Ectodermal cell (in vitro differentiated cells): Measurements from ENCODE around the gene ANKRD18B.
A peak's percentile ranks its signal among the peaks of the same experiment; 100 is the strongest.
"Not testable (repeated sequence)": the region's sequence is repeated elsewhere in the genome, so short reads cannot be mapped to it uniquely, and the experiment has no call there.

Source experiments
- H3K27ac ChIP-seq: 2 replicates; pipeline ENCODE4 v1.7.0; 2013; ENCODE audit warnings: mild to moderate bottlenecking, low read depth, low read length; ENCODE audit not compliant: insufficient read depth, poor library complexity, severe bottlenecking
- H3K27me3 ChIP-seq: 2 replicates; pipeline ENCODE4 v1.7.0; 2013; ENCODE audit warnings: mild to moderate bottlenecking, low read length; ENCODE audit not compliant: insufficient read depth, control insufficient read depth, poor library complexity, severe bottlenecking
- H3K36me3 ChIP-seq: one replicate; pipeline ENCODE4 v1.7.0; 2013; ENCODE audit warnings: low read length; ENCODE audit not compliant: control insufficient read depth, insufficient read depth
- H3K4me1 ChIP-seq: one replicate; pipeline ENCODE4 v1.7.0; 2013; ENCODE audit warnings: low read length; ENCODE audit not compliant: control insufficient read depth, insufficient read depth
- H3K4me3 ChIP-seq: 2 replicates; pipeline ENCODE4 v1.7.0; 2013; ENCODE audit warnings: low read depth, low read length, control low read depth; ENCODE audit not compliant: insufficient read depth
- H3K9me3 ChIP-seq: 2 replicates; pipeline ENCODE4 v1.7.0; 2013; ENCODE audit warnings: mild to moderate bottlenecking, low read length, moderate library complexity; ENCODE audit not compliant: control insufficient read depth
- WGBS, 2 experiments: methylation state at CpG; one replicate each; pipeline ENCODE4 v1.1.7; 2013; ENCODE audit warnings: missing lambda C conversion rate in 2 of 2; 5-methylcytosine and 5-hydroxymethylcytosine counted together

The ANKRD18B gene

DNA sequence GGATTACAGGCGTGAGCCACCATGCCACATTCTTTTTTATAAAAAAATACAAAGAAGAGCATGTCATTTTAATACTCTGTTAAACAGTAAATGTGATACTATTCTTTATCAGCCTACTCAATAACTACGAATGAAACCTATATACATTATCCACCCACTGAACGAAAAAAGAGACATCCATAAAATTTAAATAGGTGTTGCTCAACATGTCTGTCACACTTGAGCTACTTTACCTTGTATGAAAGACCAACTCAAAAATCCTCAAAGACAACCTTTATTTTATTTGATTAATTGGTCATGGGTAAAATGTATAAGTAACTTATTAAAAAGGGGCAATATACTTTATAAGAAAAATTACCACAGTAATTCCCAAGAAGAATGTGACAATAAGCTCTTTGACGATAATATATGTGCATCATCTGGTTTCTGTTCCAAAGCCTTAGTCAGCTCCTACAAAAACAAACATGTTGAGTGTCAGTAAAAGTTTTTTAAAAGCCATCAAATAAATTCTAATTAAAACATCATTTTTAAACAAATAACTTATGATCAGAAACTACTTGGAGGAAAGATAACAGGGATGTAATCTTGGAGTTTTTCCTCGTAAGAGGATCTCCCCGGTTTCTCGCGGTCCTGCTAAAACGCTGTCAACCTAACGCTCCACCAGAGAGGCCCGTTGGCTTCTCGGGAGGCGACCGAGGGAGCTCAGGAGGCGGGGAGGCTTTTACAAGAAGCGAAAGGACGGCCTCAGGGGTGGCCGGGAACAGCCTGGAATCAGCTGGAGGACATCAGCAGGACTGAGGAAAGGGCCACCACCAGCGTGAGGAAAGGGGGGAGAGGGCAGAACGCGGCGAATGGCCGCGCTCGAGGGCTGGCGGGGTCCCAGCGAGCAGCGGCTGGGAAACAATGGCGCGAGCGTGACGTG, 13.5 kb upstream of the ANKRD18B start:
- peak overlapping the region; percentile 73 for H3K27ac ChIP-seq
- H3K4me1 ChIP-seq = no peaks in the 10 kb centered on the region
- 8 to 12% methylated on average over 30 to 32 of the region's 32 CpGs for WGBS, 2 experiments
- no peaks in the 10 kb centered on the region for H3K27me3 ChIP-seq
- H3K4me3 ChIP-seq = peak overlapping the region; percentile 50
- no peaks in the 10 kb centered on the region for H3K36me3 ChIP-seq
- no peaks in the 10 kb centered on the region for H3K9me3 ChIP-seq

DNA sequence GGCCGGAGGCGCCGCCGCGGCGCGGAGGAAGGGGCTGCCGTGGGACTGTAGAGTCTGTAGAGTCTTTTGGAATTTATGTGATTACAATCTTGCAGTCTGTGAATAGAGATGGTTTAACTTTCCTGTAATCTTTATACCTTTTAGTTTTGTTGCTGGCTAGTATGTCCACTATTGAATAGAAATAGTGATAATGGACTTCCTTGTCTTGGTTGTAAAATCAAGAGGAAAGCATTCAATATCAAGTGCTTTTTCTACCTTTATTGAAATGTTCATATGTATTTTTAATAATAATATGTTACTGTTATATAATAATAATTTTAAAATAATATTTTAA, 12.9 kb upstream of the ANKRD18B start:
- 1 to 3% methylated on average over 8 of the region's 8 CpGs for WGBS, 2 experiments

DNA sequence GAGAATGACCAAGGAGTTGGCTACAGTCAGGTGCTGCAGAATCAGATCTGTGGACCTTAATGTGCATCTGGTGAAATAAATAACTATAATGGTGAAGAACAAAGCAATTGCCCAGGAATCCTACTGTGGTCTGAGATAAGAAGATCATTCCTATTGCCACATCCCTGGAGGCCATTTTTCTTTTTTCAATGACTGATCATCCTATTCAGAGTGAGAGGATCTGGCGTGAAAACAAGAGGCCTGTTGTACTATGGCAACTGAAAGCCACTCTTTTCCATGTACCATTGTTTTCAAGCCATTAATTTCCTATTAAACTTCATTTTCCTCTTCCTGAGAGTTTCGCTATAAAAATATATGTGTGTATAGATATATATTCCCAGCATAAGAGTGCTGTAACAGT, 11.5 kb upstream of the ANKRD18B start:
- H3K4me3 ChIP-seq, H3K36me3 ChIP-seq, H3K27ac ChIP-seq, H3K9me3 ChIP-seq, H3K4me1 ChIP-seq, H3K27me3 ChIP-seq: not testable (repeated sequence)
- 95 to 100% methylated on average over 1 of the region's 2 CpGs for WGBS, 2 experiments

More for the DNA sequence above, 12.9 kb upstream of the ANKRD18B start:
- peak overlapping the region; percentile 73 for H3K27ac ChIP-seq
- H3K9me3 ChIP-seq, H3K4me1 ChIP-seq, H3K36me3 ChIP-seq, H3K27me3 ChIP-seq: not testable (repeated sequence)
- H3K4me3 ChIP-seq = peak overlapping the region; percentile 50

DNA sequence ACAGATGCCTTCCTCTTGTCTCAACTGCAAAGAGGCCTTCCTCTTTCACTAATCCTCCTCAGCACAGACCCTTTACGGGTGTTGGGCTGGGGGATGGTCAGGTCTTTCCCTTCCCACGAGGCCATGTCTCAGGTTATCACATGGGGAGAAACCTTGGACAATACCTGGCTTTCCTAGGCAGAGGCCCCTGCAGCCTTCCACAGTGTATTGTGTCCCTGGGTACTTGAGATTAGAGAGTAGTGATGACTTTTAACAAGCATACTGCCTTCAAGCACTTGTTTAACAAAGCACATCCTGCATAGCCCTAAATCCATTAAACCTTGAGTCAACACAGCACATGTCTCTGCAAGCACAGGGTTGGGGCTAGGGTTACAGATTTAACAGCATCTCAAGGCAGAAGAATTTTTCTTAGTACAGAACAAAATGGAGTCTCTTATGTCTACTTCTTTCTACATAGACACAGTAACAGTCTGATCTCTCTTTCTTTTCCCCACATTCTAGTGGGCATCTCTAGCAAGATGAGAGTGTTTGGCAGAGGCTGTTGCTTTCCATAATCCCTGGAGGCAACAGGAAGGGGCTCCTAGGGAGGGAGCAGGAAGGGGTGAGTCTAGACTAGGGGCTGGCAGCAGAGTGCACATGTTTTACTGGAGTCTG, 8.6 kb upstream of the ANKRD18B start:
- WGBS, 2 experiments = 63 to 69% methylated on average over 2 of the region's 2 CpGs
- not testable (repeated sequence) for H3K9me3 ChIP-seq, H3K4me3 ChIP-seq, H3K4me1 ChIP-seq, H3K27me3 ChIP-seq, H3K36me3 ChIP-seq, H3K27ac ChIP-seq

DNA sequence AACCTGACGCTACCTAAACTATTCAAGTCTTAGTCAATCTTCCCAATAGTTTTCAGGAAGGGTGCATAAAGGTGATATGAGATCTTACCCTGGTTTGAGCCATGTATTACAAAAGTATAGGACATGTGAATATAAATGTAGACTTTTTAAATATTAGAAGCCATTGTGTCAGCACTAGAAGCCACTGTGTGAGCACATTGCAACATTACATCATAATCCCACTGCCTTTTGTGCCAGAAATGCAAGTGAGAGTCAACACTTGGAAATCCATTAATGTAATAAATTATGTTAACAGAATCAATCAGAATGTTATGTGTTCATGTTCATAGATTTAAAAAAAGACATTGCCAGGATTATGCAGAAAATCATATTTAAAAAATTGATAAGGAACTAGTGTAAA, 7.7 kb upstream of the ANKRD18B start:
- H3K27me3 ChIP-seq, H3K4me1 ChIP-seq, H3K4me3 ChIP-seq, H3K36me3 ChIP-seq, H3K9me3 ChIP-seq, H3K27ac ChIP-seq: not testable (repeated sequence)
- no CpG with 5 or more reads among the region's 1 CpG for WGBS, 2 experiments

DNA sequence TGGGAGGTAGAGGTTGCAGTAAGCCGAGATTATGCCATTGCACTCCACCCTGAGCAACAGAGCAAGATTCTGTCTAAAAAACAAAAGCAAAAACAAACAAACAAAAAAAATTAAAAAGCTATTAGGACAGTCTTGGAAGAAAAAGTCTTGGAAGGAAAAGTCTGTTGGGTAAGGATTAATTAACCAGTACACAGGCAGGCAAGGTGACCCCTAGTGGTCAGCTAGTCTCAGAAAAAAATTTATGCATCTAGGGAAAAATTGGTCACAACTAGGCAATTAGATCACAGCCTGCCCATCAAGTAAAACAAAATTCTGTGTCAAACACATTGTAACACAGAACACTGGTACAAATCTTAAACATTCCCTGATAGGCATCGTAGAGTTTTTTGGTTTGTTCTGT, 6.7 kb upstream of the ANKRD18B start:
- H3K4me1 ChIP-seq = no peaks in the 10 kb centered on the region
- 88 to 90% methylated on average over 2 of the region's 2 CpGs for WGBS, 2 experiments
- H3K4me3 ChIP-seq = no peak overlapping the region
- H3K9me3 ChIP-seq = no peaks in the 10 kb centered on the region
- no peaks in the 10 kb centered on the region for H3K36me3 ChIP-seq
- no peak overlapping the region for H3K27ac ChIP-seq
- no peaks in the 10 kb centered on the region for H3K27me3 ChIP-seq

DNA sequence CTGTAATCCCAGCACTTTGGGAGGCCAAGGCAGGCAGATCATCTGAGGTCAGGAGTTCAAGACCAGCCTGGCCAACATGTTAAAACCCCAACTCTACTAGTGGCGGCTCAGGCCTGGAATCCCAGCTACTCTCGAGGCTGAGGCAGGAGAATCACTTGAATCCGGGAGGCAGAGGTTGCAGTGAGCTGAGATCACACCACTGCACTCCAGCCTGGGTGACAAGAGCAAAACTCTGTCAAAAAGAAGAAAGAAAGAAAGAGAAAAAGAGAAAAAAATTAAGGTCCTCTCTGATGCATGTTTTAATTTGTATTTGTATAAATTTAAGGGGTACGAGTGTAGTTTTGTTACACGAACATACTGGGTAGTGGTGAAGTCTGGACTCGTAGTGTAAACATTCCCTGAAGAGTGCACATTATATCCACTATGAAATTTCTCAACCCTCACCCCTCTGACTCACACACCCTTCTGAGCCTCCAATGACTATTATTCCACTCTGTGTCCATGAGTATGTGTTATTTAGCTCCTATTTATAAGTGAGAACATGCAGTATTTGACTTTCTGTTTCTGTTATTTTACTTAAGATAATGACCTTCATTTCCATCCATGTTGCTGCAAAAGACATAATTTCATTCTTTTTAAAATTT, 6.0 kb upstream of the ANKRD18B start:
- H3K27me3 ChIP-seq = not testable (repeated sequence)
- 63 to 67% methylated on average over 5 to 6 of the region's 6 CpGs for WGBS, 2 experiments

DNA sequence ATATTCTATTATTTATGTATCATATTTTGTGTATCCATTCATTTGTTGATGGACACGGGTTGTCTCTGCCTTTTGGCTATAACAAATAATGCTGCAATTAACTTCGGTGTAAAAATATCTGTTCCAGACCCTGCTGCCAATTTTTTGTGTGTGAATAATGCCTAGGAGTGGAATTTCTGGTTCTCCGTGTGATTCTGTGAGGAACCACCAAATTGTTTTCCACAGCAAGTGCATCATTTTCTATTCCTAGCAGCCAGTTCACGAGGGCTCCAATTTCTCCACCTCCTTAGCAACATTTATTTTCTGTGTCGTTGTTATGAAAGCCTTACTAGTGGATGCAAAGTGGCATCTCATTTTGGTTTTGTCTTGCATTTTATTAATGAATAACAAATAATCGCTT, 2.2 kb upstream of the ANKRD18B start:
- not testable (repeated sequence) for H3K4me3 ChIP-seq, H3K27ac ChIP-seq, H3K36me3 ChIP-seq, H3K4me1 ChIP-seq, H3K9me3 ChIP-seq, H3K27me3 ChIP-seq
- 66 to 70% methylated on average over 4 to 6 of the region's 6 CpGs for WGBS, 2 experiments

More for the DNA sequence above, 6.0 kb upstream of the ANKRD18B start:
- H3K27ac ChIP-seq, H3K9me3 ChIP-seq, H3K4me3 ChIP-seq, H3K4me1 ChIP-seq, H3K36me3 ChIP-seq: not testable (repeated sequence)

DNA sequence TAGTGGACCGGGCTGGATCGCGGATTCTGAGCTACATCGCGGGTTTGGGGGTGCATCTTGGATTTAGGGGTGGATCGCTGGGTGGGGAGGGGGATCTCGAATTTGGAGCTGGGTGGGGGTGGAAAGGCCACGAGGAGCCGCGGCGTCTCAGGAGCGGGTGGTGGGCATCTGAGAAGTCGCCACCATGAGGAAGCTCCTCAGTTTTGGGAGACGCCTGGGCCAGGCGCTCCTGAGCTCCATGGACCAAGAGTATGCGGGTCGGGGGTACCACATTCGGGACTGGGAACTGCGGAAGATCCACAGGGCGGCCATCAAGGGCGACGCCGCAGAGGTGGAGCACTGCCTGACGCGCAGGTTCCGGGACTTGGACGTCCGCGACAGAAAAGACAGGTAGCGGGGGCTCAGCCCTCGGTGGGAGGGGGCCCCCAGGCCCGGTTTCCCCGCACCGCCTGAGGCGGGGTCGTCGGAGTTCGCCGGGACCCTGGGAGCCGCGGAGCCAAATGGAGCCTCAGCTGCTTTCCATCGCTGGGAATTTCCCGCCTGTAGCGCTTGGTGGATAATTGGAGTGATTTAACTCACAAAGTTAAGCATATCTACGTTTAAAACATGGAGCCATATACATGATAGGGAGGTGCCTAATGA, 376 bp downstream of the ANKRD18B start:
- Histone ChIP-seq H3K27ac (no peak overlapping the region), H3K36me3 (no peaks in the 10 kb centered on the region), H3K4me3 (peak overlapping the region; percentile 75), H3K4me1 (no peaks in the 10 kb centered on the region), H3K27me3 (no peaks in the 10 kb centered on the region), H3K9me3 (no peaks in the 10 kb centered on the region)
- 0 to 1% methylated on average over 44 to 45 of the region's 45 CpGs for WGBS, 2 experiments

DNA sequence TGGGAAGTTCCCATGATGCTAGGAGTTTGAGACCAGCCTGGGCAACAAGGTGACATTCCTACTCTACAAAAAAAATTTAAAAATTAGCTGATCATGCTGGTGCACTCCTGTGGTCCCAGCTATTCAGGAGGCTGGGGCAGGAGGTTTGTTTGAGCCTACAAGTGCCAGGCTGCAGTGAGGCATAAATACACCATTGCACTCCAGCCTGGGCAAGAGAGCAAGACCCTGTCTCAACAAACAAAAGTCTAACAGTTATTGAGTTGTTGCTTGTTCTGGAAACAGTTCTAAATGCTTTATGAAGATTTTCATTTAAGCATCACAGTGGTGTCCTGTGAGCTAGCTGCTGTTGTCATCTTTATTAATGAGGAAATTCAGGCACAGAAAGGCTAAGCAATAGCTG, 4.0 kb downstream of the ANKRD18B start:
- not testable (repeated sequence) for H3K36me3 ChIP-seq, H3K4me1 ChIP-seq, H3K27me3 ChIP-seq, H3K27ac ChIP-seq, H3K9me3 ChIP-seq, H3K4me3 ChIP-seq
